Endothelial cell of umbilical vein (primary cell): Measurements from ENCODE around the gene TMEM132A. TPM values are rescaled to one million over a fixed set of nuclear protein-coding genes. Genes with fewer than 3 reads are reported as not detected.
"Not testable (repeated sequence)": the region's sequence is repeated elsewhere in the genome, so short reads cannot be mapped to it uniquely, and the experiment has no call there.

Experiments used
- BruUV-seq: library from RNA; stranded (reverse); fragments of 400-500 nt; replicated peaks from 2 replicates; lab custom pipeline; 2021; lab: Mats Ljungman, UMichigan
- CTCF ChIA-PET: fragments of 300-600, 350-600 bp; sonication (Branson Sonifier 250); formaldehyde crosslinking; loops from one replicate; lab custom pipeline; 2021; ENCODE audit warnings: antibody characterized with exemption, inconsistent platforms; lab: Charles Lee
- POLR2A ChIA-PET: fragments of 300-600, 350-600 bp; sonication (Branson Sonifier 250); formaldehyde crosslinking; loops from one replicate; lab custom pipeline; 2021; ENCODE audit warnings: antibody characterized with exemption, inconsistent platforms; lab: Charles Lee
- DNase-seq: peaks from one replicate; pipeline ENCODE4 v3.0.0-alpha.2; 2011; ENCODE audit warnings: low read depth, low spot score
- FAIRE-seq: peaks from 2 replicates; lab custom pipeline; 2011; peaks lifted over from hg19 to GRCh38; lab: Jason Lieb, UNC
- H2AFZ ChIP-seq: 2 replicates; pipeline ENCODE4 v1.6.0; 2012; ENCODE audit warnings: low read depth, low read length, control low read depth, inconsistent platforms
- H3K27ac ChIP-seq: 2 replicates; pipeline ENCODE4 v1.5.1; 2011; ENCODE audit warnings: low read depth, mild to moderate bottlenecking, control low read depth, low read length, moderate library complexity; ENCODE audit not compliant: insufficient read depth
- H3K27me3 ChIP-seq, 2 experiments: 2 replicates each; pipeline versions ENCODE4 v1.6.0 to v1.6.1; 2011; ENCODE audit warnings: low read length in 2 of 2, mixed read lengths in 1 of 2; ENCODE audit not compliant: control insufficient read depth in 2 of 2, insufficient read depth in 2 of 2
- H3K36me3 ChIP-seq, 2 experiments: 2 replicates in 1 of 2; 3 replicates in 1 of 2; pipeline ENCODE4 v1.5.1; 2011; ENCODE audit warnings: low read length in 2 of 2, mild to moderate bottlenecking in 1 of 2, moderate library complexity in 1 of 2; ENCODE audit not compliant: control insufficient read depth in 2 of 2, insufficient read depth in 2 of 2; ENCODE audit errors: extremely low read depth in 1 of 2
- H3K4me1 ChIP-seq: 3 replicates; pipeline ENCODE4 v1.5.1; 2011; ENCODE audit warnings: mild to moderate bottlenecking, low read length; ENCODE audit not compliant: control insufficient read depth, insufficient read depth; ENCODE audit errors: extremely low read depth
- H3K4me2 ChIP-seq: 2 replicates; pipeline ENCODE4 v1.6.1; 2011; ENCODE audit warnings: low read length, control low read depth, mixed read lengths; ENCODE audit not compliant: insufficient read depth
- H3K4me3 ChIP-seq, 3 experiments: fragments of 200-600 bp in 1 of 3; sonication (generic), shearing (Covaris generic) in 1 of 3; replicated peaks in 1 of 3; 2 replicates each; pipeline ENCODE4 v1.5.1; 2011 to 2016; ENCODE audit warnings: control low read depth in 3 of 3, low read length in 3 of 3, mild to moderate bottlenecking in 2 of 3, inconsistent platforms in 1 of 3, low read depth in 1 of 3, moderate library complexity in 1 of 3; ENCODE audit not compliant: insufficient read depth in 1 of 3
- H3K79me2 ChIP-seq: 2 replicates; pipeline ENCODE4 v1.6.0; 2012; ENCODE audit warnings: low read length, inconsistent platforms; ENCODE audit not compliant: control insufficient read depth, insufficient read depth
- H3K9ac ChIP-seq: replicated peaks from 2 replicates; pipeline ENCODE3; 2011; ENCODE audit warnings: low read length, control low read depth; ENCODE audit not compliant: insufficient read depth; ENCODE audit errors: extremely low read depth
- H3K9me1 ChIP-seq: replicated peaks from 3 replicates; pipeline ENCODE4 v1.6.0; 2011; ENCODE audit warnings: mild to moderate bottlenecking, low read length; ENCODE audit not compliant: control insufficient read depth, insufficient read depth; ENCODE audit errors: extremely low read depth
- H3K9me3 ChIP-seq: replicated peaks from 2 replicates; pipeline ENCODE4 v1.5.1; 2012; ENCODE audit warnings: low read length, inconsistent platforms; ENCODE audit not compliant: control insufficient read depth, insufficient read depth
- H4K20me1 ChIP-seq: replicated peaks from 2 replicates; pipeline ENCODE3; 2011; ENCODE audit warnings: mild to moderate bottlenecking, low read length; ENCODE audit not compliant: control insufficient read depth, insufficient read depth; ENCODE audit errors: extremely low read depth
- EZH2 ChIP-seq: IDR thresholded peaks from 2 replicates; pipeline ENCODE4 v1.6.1; 2012; ENCODE audit warnings: borderline replicate concordance, low read depth, mild to moderate bottlenecking, moderate library complexity, low read length, inconsistent platforms; ENCODE audit not compliant: severe bottlenecking
- FOS ChIP-seq: IDR thresholded peaks from 2 replicates; pipeline ENCODE4 v1.6.1; 2011; ENCODE audit warnings: mild to moderate bottlenecking, low read length, moderate library complexity, borderline replicate concordance; ENCODE audit not compliant: insufficient read depth
- GATA2 ChIP-seq: IDR thresholded peaks from 2 replicates; pipeline ENCODE4 v1.7.0; 2011; ENCODE audit warnings: low read depth, mild to moderate bottlenecking, moderate library complexity, mixed read lengths, low read length; ENCODE audit not compliant: insufficient read length, insufficient read depth
- JUN ChIP-seq: IDR thresholded peaks from 2 replicates; pipeline ENCODE4 v1.6.1; 2011; ENCODE audit warnings: borderline replicate concordance, low read depth; ENCODE audit not compliant: insufficient read length, insufficient read depth
- MYC ChIP-seq: IDR thresholded peaks from one replicate; pipeline ENCODE4 v1.6.1; 2011; ENCODE audit warnings: mild to moderate bottlenecking, low read depth, low read length
- POLR2A ChIP-seq: IDR thresholded peaks from 2 replicates; pipeline ENCODE4 v1.6.1; 2012; ENCODE audit warnings: low read depth, mild to moderate bottlenecking, control low read depth, low read length
- dilution Hi-C: fragments of 300-500 bp; cut with MboI; formaldehyde crosslinking; loops from one replicate; pipeline ENCODE4 v1.15.0; 2019; ENCODE audit warnings: low sequenced_read_pairs; ENCODE audit not compliant: extremely low pct_ligation_motif_present
- intact Hi-C: fragments of 100-400 bp; cut with micrococcal nuclease; formaldehyde crosslinking; loops from one replicate; pipeline ENCODE4 v1.10.0; 2022
- polyA plus RNA-seq, 4 experiments: library from polyadenylated mRNA; depleted of rRNA in 3 of 4; stranded (reverse) in 3 of 4; unstranded in 1 of 4; fragments of >200 nt; gene quantifications; 2 replicates each; pipeline versions ENCODE4 v1.2.1 to v1.2.3, GENCODE V29; 2011 to 2012; ENCODE audit warnings: missing spikeins in 1 of 4
- total RNA-seq: library from RNA; stranded (reverse); gene quantifications from 2 replicates; pipeline ENCODE4 v1.2.3, GENCODE V29; 2021
- TF ChIP-seq, protein P1 (sequence below): IDR thresholded peaks from 2 replicates; pipeline ENCODE4 v1.6.1; 2011; ENCODE audit not compliant: insufficient read depth, insufficient read length

The TMEM132A gene
- total and polyA plus RNA-seq, 2 donors (not counting 3 experiments of a cell fraction or from before 2014, with no cell fraction given): 74.3 to 106 TPM

DNA sequence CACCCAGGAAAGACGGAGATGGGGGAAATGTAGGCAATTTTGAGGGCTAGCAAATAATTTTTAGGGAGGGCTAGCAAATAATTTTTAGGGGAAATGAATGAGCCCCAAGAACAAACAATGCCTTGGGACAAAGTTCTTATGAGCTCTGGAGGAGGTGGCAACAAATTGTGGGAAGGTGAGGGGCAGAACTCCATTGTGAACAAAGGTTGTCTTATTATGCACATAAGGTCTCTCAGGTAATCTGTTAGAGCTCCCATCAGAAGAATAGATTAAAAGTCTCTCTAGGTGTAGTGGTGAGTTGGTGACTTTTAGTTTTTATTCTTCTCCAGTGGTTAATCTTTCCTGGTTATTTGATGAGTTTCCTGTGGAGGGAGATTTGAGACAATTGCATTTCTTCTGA, 15.5 kb upstream of the TMEM132A start:
- no peak for DNase-seq
- TF ChIP-seq JUN (no peak), FOS (no peak), GATA2 (no peak), POLR2A (no peak), EZH2 (no peak), MYC (no peak)
- TF ChIP-seq, protein P1, sequence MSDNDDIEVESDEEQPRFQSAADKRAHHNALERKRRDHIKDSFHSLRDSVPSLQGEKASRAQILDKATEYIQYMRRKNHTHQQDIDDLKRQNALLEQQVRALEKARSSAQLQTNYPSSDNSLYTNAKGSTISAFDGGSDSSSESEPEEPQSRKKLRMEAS: no peak
- H3K4me2 ChIP-seq: no peak overlapping the region
- peaks cover 0 to 6% of the 10 kb centered on the region in 2 experiments for H3K27me3 ChIP-seq
- POLR2A ChIA-PET: no interaction called here
- no peak overlapping the region for H3K27ac ChIP-seq
- CTCF ChIA-PET: interaction anchor here (1.5 kb wide), 1 partner anchor 78 kb away, joined by 4 read pairs; no protein-coding TSS in a partner anchor
- H3K9me3 ChIP-seq: no peaks in the 10 kb centered on the region
- H2AFZ ChIP-seq: no peak overlapping the region
- H3K79me2 ChIP-seq: peaks cover 24% of the 10 kb centered on the region
- no peaks in the 10 kb centered on the region for H3K36me3 ChIP-seq
- no peaks in the 10 kb centered on the region for H3K9me1 ChIP-seq
- FAIRE-seq: no peak
- no peak overlapping the region for H3K4me3 ChIP-seq
- intact Hi-C loops: no loop called here
- H4K20me1 ChIP-seq: no peaks in the 10 kb centered on the region
- dilution Hi-C loops: no loop called here
- no TSS peak for BruUV-seq
- no peak overlapping the region for H3K9ac ChIP-seq
- H3K4me1 ChIP-seq: peaks cover 35% of the 10 kb centered on the region

DNA sequence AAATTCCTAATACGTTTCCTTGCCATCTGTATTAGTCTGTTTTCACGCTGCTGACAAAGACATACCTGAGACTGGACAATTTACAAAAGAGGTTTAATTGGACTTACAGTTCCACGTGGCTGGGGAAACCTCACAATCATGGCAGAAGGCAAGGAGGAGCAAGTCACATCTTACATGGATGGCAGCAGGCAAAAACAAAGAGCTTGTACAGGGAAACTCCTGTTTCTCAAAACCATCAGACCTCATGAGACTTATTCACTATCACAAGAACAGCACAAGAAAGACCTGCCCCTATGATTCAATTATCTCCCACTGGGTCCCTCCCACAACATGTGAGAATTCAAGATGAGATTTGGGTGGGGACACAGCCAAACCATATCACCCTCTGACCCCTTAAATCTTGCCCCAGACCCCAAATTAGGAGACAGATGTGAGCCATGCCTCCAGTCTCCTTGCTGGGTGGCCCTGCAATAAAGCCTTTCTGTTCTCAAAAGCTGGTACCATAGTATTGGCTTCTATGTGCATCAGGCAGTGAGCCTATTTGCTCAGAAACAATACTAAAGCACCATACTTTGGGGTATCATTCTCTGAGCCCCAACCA, 14.5 kb upstream of the TMEM132A start:
- H3K4me2 ChIP-seq, H4K20me1 ChIP-seq, H3K9me1 ChIP-seq, FAIRE-seq, H3K4me3 ChIP-seq, H3K9ac ChIP-seq, H3K9me3 ChIP-seq, H3K27me3 ChIP-seq, POLR2A ChIA-PET, dilution Hi-C loops, DNase-seq, H2AFZ ChIP-seq, BruUV-seq, H3K36me3 ChIP-seq, H3K27ac ChIP-seq: not testable (repeated sequence)
- Histone ChIP-seq H3K4me1 (peaks cover 28% of the 10 kb centered on the region), H3K79me2 (peaks cover 21% of the 10 kb centered on the region)
- intact Hi-C loops: loop anchor here (10.0 kb wide), 1 partner anchor 225 kb away; no protein-coding TSS in a partner anchor
- CTCF ChIA-PET: interaction anchor here (1.5 kb wide), 1 partner anchor 79 kb away, joined by 4 read pairs; no protein-coding TSS in a partner anchor
